Measurements from ENCODE around the gene CAV3. TPM values are rescaled to one million over a fixed set of nuclear protein-coding genes. Genes with fewer than 3 reads are reported as not detected.
A peak's percentile ranks its signal among the peaks of the same experiment; 100 is the strongest.

The CAV3 gene
- total RNA-seq, 2 experiments from 2014 or later: not detected

DNA sequence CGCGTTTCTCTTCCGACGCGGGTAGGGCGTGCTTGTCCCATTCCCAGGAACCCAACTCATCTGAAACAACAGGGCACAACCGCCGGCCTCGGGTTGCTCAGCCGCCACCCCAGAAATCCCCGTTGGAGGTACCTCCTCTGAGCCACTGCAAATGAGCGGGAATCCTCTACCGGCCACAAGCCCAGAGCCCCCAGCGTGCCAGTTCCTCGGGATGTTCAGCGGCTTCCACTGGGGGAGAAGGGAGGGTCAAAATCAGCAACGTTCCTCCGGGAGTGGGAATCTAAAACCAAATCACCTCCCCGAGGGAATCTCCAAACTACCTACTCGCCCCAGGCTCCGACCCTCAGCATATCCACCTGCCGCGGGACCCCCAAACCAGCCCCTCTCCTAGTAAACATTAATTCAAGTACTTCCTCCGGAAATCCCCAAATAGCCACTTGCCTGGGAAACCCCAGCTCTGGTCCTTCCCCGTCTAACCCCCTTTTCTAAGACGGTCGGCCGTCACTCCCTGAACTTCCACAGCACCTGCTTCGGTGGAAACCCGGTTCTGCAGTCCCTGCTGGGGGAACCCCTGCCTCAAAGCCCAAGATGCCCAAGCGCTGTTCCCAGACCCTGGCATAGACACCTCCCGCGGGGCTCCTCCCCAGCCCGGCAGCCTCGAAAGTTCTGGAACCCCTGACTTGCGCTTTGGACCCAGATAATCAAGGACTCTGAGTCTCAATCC, 34.9 kb downstream of the CAV3 start:
- POLR2A ChIA-PET: no interaction called here
- DNase-seq: peak; percentile 12
- H3K36me3 Mint-ChIP-seq: no peaks in the 10 kb centered on the region
- intact Hi-C loops (cut with micrococcal nuclease): loop anchor here (5.0 kb wide), 2 partner anchors 194 to 534 kb away; partner anchors contain the start of gene RAD18
- H3K9me3 Mint-ChIP-seq: no peaks in the 10 kb centered on the region
- CTCF ChIA-PET: interaction anchor here (0.9 to 1.6 kb wide), 7 partner anchors 10 to 187 kb away, joined by 3 to 8 read pairs (median 3); no protein-coding TSS in a partner anchor
- H3K27me3 Mint-ChIP-seq: peaks cover 30% of the 10 kb centered on the region
- H3K4me1 Mint-ChIP-seq (ENCODE audit: low read depth): peaks cover 15% of the 10 kb centered on the region
- no peak overlapping the region for H3K27ac Mint-ChIP-seq
- H3K4me3 Mint-ChIP-seq: peak overlapping the region; percentile 1

DNA sequence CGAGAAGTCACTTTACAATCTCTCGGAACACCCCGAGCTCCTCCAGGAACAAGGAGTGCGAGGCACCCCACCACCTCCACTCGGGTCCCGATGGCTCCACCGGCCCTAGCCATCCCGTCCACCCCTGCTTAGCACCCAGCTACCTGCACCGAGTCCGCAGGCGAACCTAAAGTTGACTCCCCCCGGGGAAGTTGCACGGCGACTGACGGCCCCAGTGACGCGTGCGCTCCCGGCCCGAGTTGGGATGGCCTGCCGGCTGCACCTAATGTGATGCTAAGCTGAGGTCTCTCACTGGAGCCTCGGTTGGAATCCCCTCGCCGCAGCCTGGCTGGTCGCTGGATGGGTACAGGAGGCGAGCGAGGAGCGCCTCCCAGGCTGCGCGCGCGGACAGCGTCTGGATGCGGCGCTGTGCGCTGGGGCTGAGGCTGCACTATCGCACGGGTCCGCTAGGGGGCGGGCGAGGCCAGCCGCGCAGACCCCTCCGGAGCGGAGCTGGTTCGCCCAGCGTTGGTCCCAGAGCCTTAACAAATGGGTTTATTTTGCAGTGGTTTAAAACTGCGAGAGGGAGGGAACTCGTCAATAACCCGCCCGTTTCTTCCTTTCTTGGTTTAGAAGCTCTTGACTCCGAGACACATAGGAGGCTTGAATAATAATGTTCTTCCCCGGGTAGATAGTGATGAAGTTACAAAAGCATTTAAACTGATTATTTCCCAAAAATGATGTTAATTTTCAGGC, 35.7 kb downstream of the CAV3 start, which contains the start of gene OXTR:
Gene OXTR, minus strand, starts transcription at position 526 of the 735 bp plus-strand sequence. CDS start 1,426 bp downstream, outside the sequence.
- Mint-ChIP-seq H3K9me3 (no peaks in the 10 kb centered on the region), H3K4me3 (peak within 1 kb of the TSS; percentile 1), H3K4me1 (ENCODE audit: low read depth) (peaks cover 15% of the 10 kb centered on the region), H3K36me3 (no peaks in the 10 kb centered on the region), H3K27ac (no peak within 1 kb of the TSS), H3K27me3 (peaks cover 32% of the 10 kb centered on the region)
- intact Hi-C loops (cut with micrococcal nuclease): loop anchor here (5.0 kb wide), 2 partner anchors 193 to 533 kb away; partner anchors contain the start of gene RAD18
- POLR2A ChIA-PET: no interaction called here
- CTCF ChIA-PET: interaction anchor here (0.6 to 1.7 kb wide), 17 partner anchors 9 to 186 kb away, joined by 3 to 12 read pairs (median 3); no protein-coding TSS in a partner anchor
- peak; percentile 69 for DNase-seq

DNA sequence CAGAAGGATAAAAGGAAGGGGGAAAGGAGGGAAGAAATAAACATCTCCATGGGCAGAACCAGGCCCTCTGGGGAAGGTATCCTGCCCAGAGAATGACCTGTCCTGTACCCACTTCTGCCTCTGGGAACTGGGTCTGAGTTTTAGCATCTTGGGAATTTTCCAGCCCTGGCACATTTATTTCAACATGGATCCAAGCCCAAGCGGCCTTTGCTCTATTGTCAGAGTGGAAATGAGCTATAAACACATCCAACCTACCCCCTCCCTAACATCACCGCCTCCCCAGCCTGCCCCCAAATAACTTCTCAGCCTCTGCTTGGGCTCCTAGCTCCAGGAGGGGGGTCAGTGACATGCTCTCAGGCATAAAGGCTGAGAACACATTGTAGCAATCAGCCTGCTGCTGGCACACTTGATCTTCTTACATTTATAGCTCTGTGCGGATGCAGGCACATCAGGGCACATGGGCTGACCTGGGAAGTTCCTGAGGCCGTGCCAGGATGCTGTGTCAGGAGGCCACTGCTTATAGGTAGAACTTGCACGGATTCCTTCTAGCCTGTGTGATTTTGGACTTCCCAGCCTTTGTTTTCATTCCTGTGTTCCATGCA, 40.4 kb downstream of the CAV3 start:
- Mint-ChIP-seq H3K36me3 (no peaks in the 10 kb centered on the region), H3K9me3 (no peaks in the 10 kb centered on the region), H3K4me1 (ENCODE audit: low read depth) (peaks cover 6% of the 10 kb centered on the region), H3K27me3 (peaks cover 36% of the 10 kb centered on the region), H3K4me3 (no peak overlapping the region), H3K27ac (no peak overlapping the region)
- POLR2A ChIA-PET: no interaction called here
- intact Hi-C loops (cut with micrococcal nuclease): no loop called here
- CTCF ChIA-PET: no interaction called here
- DNase-seq: no peak

DNA sequence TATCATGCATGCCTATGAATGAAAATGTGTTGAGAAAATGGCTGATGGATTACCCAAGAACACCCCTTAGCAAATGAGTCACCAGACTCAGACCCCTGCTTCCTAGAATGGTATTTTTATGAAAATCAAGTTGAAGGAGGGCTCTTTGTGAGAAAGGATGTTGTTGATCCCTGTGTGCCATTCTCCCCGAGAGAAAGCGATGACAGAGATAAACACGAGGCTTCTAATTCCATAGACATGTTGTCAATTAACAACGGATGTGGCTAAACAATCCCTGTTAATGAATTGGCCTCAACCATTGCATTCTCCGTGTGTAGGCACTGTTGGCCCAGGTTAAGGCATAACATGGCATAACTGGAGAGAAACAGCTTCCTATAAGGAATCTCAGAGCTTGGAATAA, 41.6 kb downstream of the CAV3 start:
- Mint-ChIP-seq H3K27me3 (peaks cover 25% of the 10 kb centered on the region), H3K4me1 (ENCODE audit: low read depth) (no peaks in the 10 kb centered on the region), H3K9me3 (no peaks in the 10 kb centered on the region), H3K27ac (no peak overlapping the region), H3K4me3 (no peak overlapping the region), H3K36me3 (no peaks in the 10 kb centered on the region)
- no peak for DNase-seq
- intact Hi-C loops (cut with micrococcal nuclease): no loop called here
- CTCF ChIA-PET: no interaction called here
- POLR2A ChIA-PET: no interaction called here

DNA sequence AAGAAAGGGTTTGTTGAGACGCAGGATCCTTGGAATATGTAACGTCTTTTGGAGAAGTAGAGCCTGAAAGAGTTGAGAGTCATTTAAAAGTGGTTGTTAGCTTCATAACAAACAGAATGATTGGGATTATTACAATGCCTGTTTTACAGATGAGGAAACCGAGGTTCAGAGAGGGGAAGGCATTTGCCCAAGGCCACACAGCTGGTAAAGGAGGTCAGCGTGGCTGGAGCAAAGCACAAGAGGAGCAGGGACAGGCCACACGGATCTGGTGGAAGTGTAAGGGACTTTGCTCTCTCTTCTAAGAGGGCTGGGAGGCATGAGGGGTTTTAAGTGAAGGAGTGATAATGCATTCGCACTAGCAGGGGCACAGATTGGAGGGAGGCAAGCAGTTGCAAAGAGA, 42.0 kb downstream of the CAV3 start:
- Mint-ChIP-seq H3K4me1 (ENCODE audit: low read depth) (no peaks in the 10 kb centered on the region), H3K36me3 (no peaks in the 10 kb centered on the region), H3K27ac (no peak overlapping the region), H3K9me3 (no peaks in the 10 kb centered on the region), H3K4me3 (no peak overlapping the region), H3K27me3 (peaks cover 21% of the 10 kb centered on the region)
- ChIA-PET CTCF (no interaction called here), POLR2A (no interaction called here)
- intact Hi-C loops (cut with micrococcal nuclease): no loop called here
- DNase-seq: no peak

DNA sequence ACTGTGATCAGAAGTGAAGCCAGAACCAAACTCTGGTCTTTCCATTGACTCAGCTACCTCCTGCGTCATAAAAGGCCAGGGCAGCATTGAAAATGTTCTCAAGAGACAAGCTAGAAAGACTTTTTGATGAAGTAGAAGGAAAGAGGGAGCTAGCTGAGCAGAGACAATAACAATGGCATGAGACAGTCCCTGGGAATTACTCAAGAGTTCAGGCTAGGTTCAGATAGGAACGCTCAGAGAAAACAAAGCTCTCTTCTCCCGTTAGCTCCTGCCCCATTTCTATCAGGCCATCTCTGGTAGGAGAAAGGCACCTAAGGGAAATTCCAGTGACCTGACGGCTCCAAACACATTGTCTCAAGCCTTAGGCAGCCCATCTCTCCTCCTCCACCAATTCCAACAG, 42.8 kb downstream of the CAV3 start:
- CTCF ChIA-PET: no interaction called here
- Mint-ChIP-seq H3K9me3 (no peaks in the 10 kb centered on the region), H3K27ac (no peak overlapping the region), H3K27me3 (peaks cover 20% of the 10 kb centered on the region), H3K36me3 (no peaks in the 10 kb centered on the region), H3K4me1 (ENCODE audit: low read depth) (no peaks in the 10 kb centered on the region), H3K4me3 (no peak overlapping the region)
- POLR2A ChIA-PET: no interaction called here
- intact Hi-C loops (cut with micrococcal nuclease): no loop called here
- no peak for DNase-seq

DNA sequence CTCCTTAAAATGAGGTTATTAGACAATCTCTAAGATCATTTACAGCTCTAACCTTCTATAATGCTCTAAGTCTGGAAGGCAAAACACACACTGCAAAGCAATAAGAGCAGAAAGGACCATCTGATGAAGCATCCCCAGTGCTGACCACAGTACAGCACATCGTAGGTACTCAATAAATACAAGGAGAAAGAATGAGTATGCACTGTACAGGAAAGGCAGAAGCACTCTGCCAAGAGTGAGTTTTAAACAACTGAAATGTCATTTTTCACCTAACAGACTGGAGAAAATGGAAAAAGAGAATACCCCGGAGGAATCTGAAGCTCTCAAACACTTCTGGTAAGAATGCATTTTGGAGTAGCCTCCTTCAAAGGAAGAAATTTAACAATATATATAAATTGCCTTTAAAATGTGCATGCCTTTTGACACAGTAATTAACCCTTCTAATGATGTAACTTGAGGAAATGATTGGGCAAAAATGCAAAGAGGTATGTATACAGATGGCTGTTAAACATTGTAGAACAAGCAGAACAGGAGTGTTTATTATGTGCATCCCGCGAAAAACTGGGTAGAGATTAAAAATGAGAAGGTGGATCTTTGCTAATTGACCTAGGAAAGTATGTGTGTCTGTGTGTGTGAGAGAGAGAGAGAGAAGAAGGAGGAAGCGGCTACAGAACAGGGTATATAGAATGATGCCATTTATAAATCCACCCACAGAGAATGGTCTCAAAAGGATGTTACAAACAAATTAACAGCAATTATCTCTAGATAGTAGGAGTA, 43.8 kb downstream of the CAV3 start:
- Mint-ChIP-seq H3K27me3 (peaks cover 16% of the 10 kb centered on the region), H3K4me3 (no peak overlapping the region), H3K9me3 (no peaks in the 10 kb centered on the region), H3K36me3 (no peaks in the 10 kb centered on the region), H3K4me1 (ENCODE audit: low read depth) (no peaks in the 10 kb centered on the region), H3K27ac (no peak overlapping the region)
- intact Hi-C loops (cut with micrococcal nuclease): no loop called here
- ChIA-PET POLR2A (no interaction called here), CTCF (interaction anchor here (1.0 to 2.4 kb wide), 2 partner anchors 8 to 9 kb away, joined by 3 to 12 read pairs; partner anchors contain the start of gene OXTR)
- DNase-seq: no peak

DNA sequence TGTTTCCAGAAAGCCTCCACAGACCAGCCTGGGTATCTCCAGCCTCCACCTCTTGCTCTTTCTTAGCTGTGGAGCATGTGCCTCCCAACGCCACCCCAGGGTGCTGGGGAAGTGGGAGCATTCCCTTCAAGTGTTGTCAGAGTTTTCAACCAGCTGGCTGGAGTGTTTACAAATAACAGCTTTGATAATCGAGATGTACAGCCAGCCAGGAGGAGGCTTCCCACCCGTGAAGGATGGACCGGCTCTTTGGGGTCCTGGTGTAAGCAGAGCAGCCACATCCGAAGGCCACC, 44.3 kb downstream of the CAV3 start:
- no peak overlapping the region for H3K27ac Mint-ChIP-seq
- peaks cover 16% of the 10 kb centered on the region for H3K27me3 Mint-ChIP-seq
- intact Hi-C loops (cut with micrococcal nuclease): no loop called here
- ChIA-PET POLR2A (no interaction called here), CTCF (interaction anchor here (1.0 to 2.4 kb wide), 2 partner anchors 8 to 9 kb away, joined by 3 to 12 read pairs; partner anchors contain the start of gene OXTR)
- no peaks in the 10 kb centered on the region for H3K9me3 Mint-ChIP-seq
- DNase-seq: no peak
- no peaks in the 10 kb centered on the region for H3K36me3 Mint-ChIP-seq
- no peaks in the 10 kb centered on the region for H3K4me1 Mint-ChIP-seq (ENCODE audit: low read depth)
- no peak overlapping the region for H3K4me3 Mint-ChIP-seq

DNA sequence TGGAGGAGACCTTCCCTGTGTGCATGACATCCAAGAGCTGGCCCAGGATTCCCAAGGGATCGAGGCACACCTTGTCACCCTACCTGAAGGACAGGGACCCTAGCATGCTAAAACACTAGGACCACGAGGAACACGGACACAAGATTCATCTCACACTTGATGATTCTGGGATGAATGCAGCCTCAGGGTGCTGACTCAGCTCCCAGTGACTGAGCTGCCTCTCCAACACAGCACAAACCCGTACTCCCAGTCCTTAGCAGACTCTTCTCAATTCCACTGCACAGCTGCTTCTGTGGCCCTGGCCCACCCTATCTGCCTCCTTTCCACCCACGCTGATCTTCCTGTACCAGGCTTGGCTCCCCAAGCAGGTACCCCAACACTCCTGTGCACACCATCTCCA, 44.9 kb downstream of the CAV3 start:
- Mint-ChIP-seq H3K4me3 (no peak overlapping the region), H3K4me1 (ENCODE audit: low read depth) (no peaks in the 10 kb centered on the region), H3K36me3 (no peaks in the 10 kb centered on the region), H3K9me3 (no peaks in the 10 kb centered on the region), H3K27ac (no peak overlapping the region), H3K27me3 (peaks cover 16% of the 10 kb centered on the region)
- DNase-seq: no peak
- intact Hi-C loops (cut with micrococcal nuclease): no loop called here
- ChIA-PET POLR2A (no interaction called here), CTCF (interaction anchor here (1.0 to 2.4 kb wide), 2 partner anchors 9 to 10 kb away, joined by 3 to 12 read pairs; partner anchors contain the start of gene OXTR)

DNA sequence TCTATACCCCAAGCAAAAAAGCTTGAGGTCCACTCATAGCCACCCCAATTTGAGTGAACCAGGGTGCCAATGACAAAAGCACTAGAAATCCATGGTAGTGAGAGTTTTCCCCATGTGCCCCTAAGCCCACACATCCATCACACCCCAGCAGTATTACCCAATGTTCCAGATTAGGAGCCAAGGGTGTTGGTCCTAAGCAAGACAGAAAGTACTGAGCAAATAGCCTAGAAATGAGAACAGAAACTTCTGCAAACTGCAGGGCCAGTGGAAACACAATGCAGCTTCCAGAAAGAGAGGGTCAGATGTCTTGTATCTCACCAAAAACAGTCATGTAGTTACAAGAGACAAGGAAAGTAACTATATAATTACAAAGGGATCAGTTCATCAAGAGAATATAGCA, 46.7 kb downstream of the CAV3 start:
- POLR2A ChIA-PET: no interaction called here
- DNase-seq: no peak
- no peaks in the 10 kb centered on the region for H3K9me3 Mint-ChIP-seq
- peaks cover 11% of the 10 kb centered on the region for H3K27me3 Mint-ChIP-seq
- no peak overlapping the region for H3K27ac Mint-ChIP-seq
- no peaks in the 10 kb centered on the region for H3K4me1 Mint-ChIP-seq (ENCODE audit: low read depth)
- CTCF ChIA-PET: interaction anchor here (2.4 kb wide), 1 partner anchor 10 kb away, joined by 12 read pairs; the partner anchor contains the start of gene OXTR
- intact Hi-C loops (cut with micrococcal nuclease): no loop called here
- no peaks in the 10 kb centered on the region for H3K36me3 Mint-ChIP-seq
- no peak overlapping the region for H3K4me3 Mint-ChIP-seq

DNA sequence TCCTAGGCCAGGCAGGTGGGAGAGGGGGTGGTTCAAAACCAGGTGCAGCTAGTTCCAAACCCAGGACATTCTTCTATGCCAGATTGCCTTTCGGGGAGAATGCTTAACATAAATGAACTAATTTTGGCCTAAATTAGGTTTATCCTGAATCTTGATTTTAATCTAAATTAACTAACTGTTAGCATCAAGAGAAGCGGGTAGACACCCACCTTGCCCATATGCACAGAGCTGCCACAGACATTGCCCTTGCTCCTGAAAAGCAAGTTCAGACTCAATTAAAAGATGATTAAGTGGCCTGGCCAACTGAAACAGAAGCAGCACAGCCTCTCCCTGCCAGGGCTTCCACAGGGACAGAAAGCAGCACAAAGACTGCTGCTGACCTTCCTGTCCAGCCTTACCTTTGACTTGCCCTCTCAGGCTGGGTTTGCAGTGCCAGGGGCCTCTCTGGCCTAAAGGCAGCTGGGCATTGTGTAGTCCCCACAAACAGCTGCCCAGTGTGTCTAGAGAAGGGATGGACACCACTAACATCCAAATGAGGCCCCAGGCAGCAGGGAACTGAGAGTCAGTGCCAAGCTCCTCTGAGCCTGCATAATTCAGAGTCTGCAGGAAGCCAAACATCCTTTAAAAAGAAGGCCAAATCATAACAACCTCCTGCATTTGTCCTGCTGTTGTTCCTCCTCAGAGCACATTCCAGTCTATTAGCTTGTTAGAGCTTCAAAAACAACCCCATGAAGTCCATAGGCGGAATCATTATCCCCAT, 51.3 kb downstream of the CAV3 start:
- H3K9me3 Mint-ChIP-seq: peaks cover 13% of the 10 kb centered on the region
- intact Hi-C loops (cut with micrococcal nuclease): no loop called here
- H3K4me3 Mint-ChIP-seq: no peak overlapping the region
- no peak overlapping the region for H3K27ac Mint-ChIP-seq
- H3K4me1 Mint-ChIP-seq (ENCODE audit: low read depth): no peaks in the 10 kb centered on the region
- no peak for DNase-seq
- CTCF ChIA-PET: interaction anchor here (1.2 kb wide), 1 partner anchor 15 kb away, joined by 3 read pairs; the partner anchor contains the start of gene OXTR
- no peaks in the 10 kb centered on the region for H3K27me3 Mint-ChIP-seq
- POLR2A ChIA-PET: no interaction called here
- no peaks in the 10 kb centered on the region for H3K36me3 Mint-ChIP-seq
